ENCODE measurements around the gene OCA2.

DNA sequence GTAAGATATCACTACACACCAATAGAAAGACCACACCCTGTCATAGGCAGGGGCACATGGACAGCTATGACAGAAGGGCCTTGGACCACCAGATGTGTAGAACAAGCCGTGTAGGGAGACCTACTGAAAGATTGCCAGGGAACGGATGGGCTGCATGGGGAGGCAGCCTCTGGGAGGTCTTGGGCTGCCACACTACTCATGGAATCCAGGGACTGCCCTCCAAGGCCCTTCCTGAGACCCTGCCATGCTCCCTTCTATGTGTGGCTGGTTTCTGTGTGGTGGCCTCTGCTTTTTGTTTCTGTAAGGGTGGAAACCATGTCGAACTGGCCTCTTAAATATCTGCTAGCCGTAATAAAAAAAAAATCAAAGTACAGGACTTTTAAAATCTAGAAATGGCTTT, 86.9 kb downstream of the OCA2 start:
- TF ChIP-seq, protein P1, sequence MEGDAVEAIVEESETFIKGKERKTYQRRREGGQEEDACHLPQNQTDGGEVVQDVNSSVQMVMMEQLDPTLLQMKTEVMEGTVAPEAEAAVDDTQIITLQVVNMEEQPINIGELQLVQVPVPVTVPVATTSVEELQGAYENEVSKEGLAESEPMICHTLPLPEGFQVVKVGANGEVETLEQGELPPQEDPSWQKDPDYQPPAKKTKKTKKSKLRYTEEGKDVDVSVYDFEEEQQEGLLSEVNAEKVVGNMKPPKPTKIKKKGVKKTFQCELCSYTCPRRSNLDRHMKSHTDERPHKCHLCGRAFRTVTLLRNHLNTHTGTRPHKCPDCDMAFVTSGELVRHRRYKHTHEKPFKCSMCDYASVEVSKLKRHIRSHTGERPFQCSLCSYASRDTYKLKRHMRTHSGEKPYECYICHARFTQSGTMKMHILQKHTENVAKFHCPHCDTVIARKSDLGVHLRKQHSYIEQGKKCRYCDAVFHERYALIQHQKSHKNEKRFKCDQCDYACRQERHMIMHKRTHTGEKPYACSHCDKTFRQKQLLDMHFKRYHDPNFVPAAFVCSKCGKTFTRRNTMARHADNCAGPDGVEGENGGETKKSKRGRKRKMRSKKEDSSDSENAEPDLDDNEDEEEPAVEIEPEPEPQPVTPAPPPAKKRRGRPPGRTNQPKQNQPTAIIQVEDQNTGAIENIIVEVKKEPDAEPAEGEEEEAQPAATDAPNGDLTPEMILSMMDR (conservative IDR thresholded peaks at IDR 0.05; ENCODE audit: low read depth, low read length): no peak
- TF ChIP-seq EZH2 (IDR thresholded peaks at IDR 0.05; ENCODE audit: borderline replicate concordance, low read depth, low read length, poor library complexity, severe bottlenecking): no peak
